Measurements from ENCODE around the gene TAS2R39. TPM values are rescaled to one million over a fixed set of nuclear protein-coding genes. Genes with fewer than 3 reads are reported as not detected.

TAS2R39 gene
- total RNA-seq, 1 experiment from 2014 or later = not detected

- H3K4me3 ChIP-seq (ENCODE audit: low read depth, low read length, poor library complexity, severe bottlenecking) = no peak overlapping the region
- CTCF ChIA-PET = no interaction called here
- no peak for DNase-seq (ENCODE audit: low spot score)
- no peaks in the 10 kb centered on the region for H3K4me1 ChIP-seq (ENCODE audit: insufficient read depth, low read length, poor library complexity, severe bottlenecking)
- no peaks in the 10 kb centered on the region for H3K36me3 ChIP-seq (ENCODE audit: insufficient read depth, low read length, poor library complexity, severe bottlenecking)
- no peak for TF ChIP-seq CTCF (conservative IDR thresholded peaks at IDR 0.05; ENCODE audit: low read depth, low read length)
- H3K9me3 ChIP-seq (ENCODE audit: low read depth, low read length, poor library complexity, severe bottlenecking) = no peaks in the 10 kb centered on the region
- POLR2A ChIA-PET (ENCODE audit: low non-redundant PET) = no interaction called here
- intact Hi-C loops (cut with micrococcal nuclease; ENCODE audit: unreplicated experiment) = no loop called here
- peaks cover 9% of the 10 kb centered on the region for H3K27me3 ChIP-seq (replicated peaks; ENCODE audit: insufficient read depth, low read depth, low read length, poor library complexity)
- no TSS peak for BruUV-seq (replicated peaks)
- no peak overlapping the region for H3K27ac ChIP-seq (ENCODE audit: low read depth, low read length, poor library complexity, severe bottlenecking)
Measured at GRCh38 chr7:143217806-143218205, 34.6 kb downstream of the TAS2R39 start.

- intact Hi-C loops (cut with micrococcal nuclease; ENCODE audit: unreplicated experiment) = no loop called here
- no peak for DNase-seq (ENCODE audit: low spot score)
- H3K27ac ChIP-seq (ENCODE audit: low read depth, low read length, poor library complexity, severe bottlenecking) = no peak overlapping the region
- peaks cover 16% of the 10 kb centered on the region for H3K27me3 ChIP-seq (replicated peaks; ENCODE audit: insufficient read depth, low read depth, low read length, poor library complexity)
- TF ChIP-seq EZH2 (IDR thresholded peaks at IDR 0.05; ENCODE audit: borderline replicate concordance, low read depth, low read length, poor library complexity, severe bottlenecking) (no peak), CTCF (conservative IDR thresholded peaks at IDR 0.05; ENCODE audit: low read depth, low read length) (no peak)
- H3K36me3 ChIP-seq (ENCODE audit: insufficient read depth, low read length, poor library complexity, severe bottlenecking) = no peaks in the 10 kb centered on the region
- ChIA-PET CTCF (no interaction called here), POLR2A (ENCODE audit: low non-redundant PET) (no interaction called here)
- H3K4me1 ChIP-seq (ENCODE audit: insufficient read depth, low read length, poor library complexity, severe bottlenecking) = no peaks in the 10 kb centered on the region
- no TSS peak for BruUV-seq (replicated peaks)
- no peak overlapping the region for H3K4me3 ChIP-seq (ENCODE audit: low read depth, low read length, poor library complexity, severe bottlenecking)
- no peaks in the 10 kb centered on the region for H3K9me3 ChIP-seq (ENCODE audit: low read depth, low read length, poor library complexity, severe bottlenecking)
Measured at GRCh38 chr7:143221286-143221685, 38.1 kb downstream of the TAS2R39 start.

- DNase-seq (ENCODE audit: low spot score) = no peak
- POLR2A ChIA-PET (ENCODE audit: low non-redundant PET) = no interaction called here
- Histone ChIP-seq H3K27me3 (replicated peaks; ENCODE audit: insufficient read depth, low read depth, low read length, poor library complexity) (peaks cover 16% of the 10 kb centered on the region), H3K9me3 (ENCODE audit: low read depth, low read length, poor library complexity, severe bottlenecking) (no peaks in the 10 kb centered on the region), H3K4me3 (ENCODE audit: low read depth, low read length, poor library complexity, severe bottlenecking) (no peak within 1 kb of the TSS), H3K36me3 (ENCODE audit: insufficient read depth, low read length, poor library complexity, severe bottlenecking) (no peaks in the 10 kb centered on the region), H3K4me1 (ENCODE audit: insufficient read depth, low read length, poor library complexity, severe bottlenecking) (no peaks in the 10 kb centered on the region), H3K27ac (ENCODE audit: low read depth, low read length, poor library complexity, severe bottlenecking) (no peak within 1 kb of the TSS)
- CTCF ChIA-PET = no interaction called here
- intact Hi-C loops (cut with micrococcal nuclease; ENCODE audit: unreplicated experiment) = no loop called here
- TF ChIP-seq EZH2 (IDR thresholded peaks at IDR 0.05; ENCODE audit: borderline replicate concordance, low read depth, low read length, poor library complexity, severe bottlenecking) = no peak
- no peak for TF ChIP-seq CTCF (conservative IDR thresholded peaks at IDR 0.05; ENCODE audit: low read depth, low read length)
- no TSS peak for BruUV-seq (replicated peaks)
Measured at GRCh38 chr7:143221737-143222136, 38.5 kb downstream of the TAS2R39 start, which contains the start of gene TAS2R40. TSS of gene TAS2R40 (plus strand) at chr7:143222037. CDS start at chr7:143222079, 42 bp downstream.
